Ectodermal cell (in vitro differentiated cells): ENCODE measurements around the gene CNKSR1.

Experiments
- H3K27ac ChIP-seq: 2 replicates; pipeline ENCODE4 v1.7.0; 2013; ENCODE audit warnings: mild to moderate bottlenecking, low read depth, low read length; ENCODE audit not compliant: insufficient read depth, poor library complexity, severe bottlenecking
- H3K27me3 ChIP-seq: 2 replicates; pipeline ENCODE4 v1.7.0; 2013; ENCODE audit warnings: mild to moderate bottlenecking, low read length; ENCODE audit not compliant: insufficient read depth, control insufficient read depth, poor library complexity, severe bottlenecking
- H3K36me3 ChIP-seq: one replicate; pipeline ENCODE4 v1.7.0; 2013; ENCODE audit warnings: low read length; ENCODE audit not compliant: control insufficient read depth, insufficient read depth
- H3K4me1 ChIP-seq: one replicate; pipeline ENCODE4 v1.7.0; 2013; ENCODE audit warnings: low read length; ENCODE audit not compliant: control insufficient read depth, insufficient read depth
- H3K4me3 ChIP-seq: 2 replicates; pipeline ENCODE4 v1.7.0; 2013; ENCODE audit warnings: low read depth, low read length, control low read depth; ENCODE audit not compliant: insufficient read depth
- H3K9me3 ChIP-seq: 2 replicates; pipeline ENCODE4 v1.7.0; 2013; ENCODE audit warnings: mild to moderate bottlenecking, low read length, moderate library complexity; ENCODE audit not compliant: control insufficient read depth
- WGBS, 2 experiments: methylation state at CpG; one replicate each; pipeline ENCODE4 v1.1.7; 2013; ENCODE audit warnings: missing lambda C conversion rate in 2 of 2; 5-methylcytosine and 5-hydroxymethylcytosine counted together

The CNKSR1 gene

GRCh38 chr1:26203642-26204318, 26.5 kb downstream of the CNKSR1 start:
- Histone ChIP-seq H3K36me3 (no peaks in the 10 kb centered on the region), H3K27ac (no peak overlapping the region), H3K4me1 (peaks cover 6% of the 10 kb centered on the region), H3K9me3 (no peaks in the 10 kb centered on the region), H3K4me3 (no peak overlapping the region), H3K27me3 (no peaks in the 10 kb centered on the region)
- 79% methylated on average over 9 of the region's 9 CpGs for WGBS, 2 experiments

DNA sequence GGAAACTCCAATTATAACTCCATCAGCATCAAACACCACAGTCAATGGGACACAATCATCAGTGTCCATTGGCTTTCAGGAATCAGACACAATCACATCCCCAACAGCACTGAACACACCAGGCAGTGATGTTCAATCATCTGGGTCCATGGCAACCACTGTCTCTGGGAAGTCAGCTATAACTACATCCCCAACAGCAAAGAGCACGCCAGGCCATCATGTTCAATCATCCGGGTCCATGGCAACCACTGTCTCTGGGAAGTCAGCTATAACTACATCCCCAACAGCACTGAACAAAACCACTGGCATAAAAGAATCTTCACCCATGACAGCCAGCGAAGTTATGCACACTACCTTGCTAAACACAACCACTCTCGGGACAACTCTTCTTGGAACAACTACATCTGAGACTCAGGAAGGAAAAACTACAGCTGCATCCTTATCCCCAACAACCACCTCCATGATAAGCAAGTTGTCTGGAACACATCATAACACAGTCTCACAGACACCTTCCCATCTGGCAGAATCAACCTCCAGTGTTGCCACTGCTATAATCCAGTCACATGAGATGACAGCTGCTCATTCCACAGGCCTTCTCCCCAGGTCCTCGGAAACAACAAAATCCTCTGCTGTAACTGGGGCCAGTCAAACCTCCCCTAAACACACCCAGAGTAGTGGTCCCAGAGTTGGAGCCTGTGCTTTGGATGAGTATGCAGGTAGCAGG, 33.0 kb downstream of the CNKSR1 start:
- Histone ChIP-seq H3K9me3 (no peaks in the 10 kb centered on the region), H3K36me3 (no peaks in the 10 kb centered on the region), H3K27ac (no peak overlapping the region), H3K4me1 (no peaks in the 10 kb centered on the region), H3K27me3 (no peaks in the 10 kb centered on the region), H3K4me3 (no peak overlapping the region)
- WGBS, 2 experiments = 86 to 89% methylated on average over 5 of the region's 5 CpGs

GRCh38 chr1:26212726-26213125, 35.4 kb downstream of the CNKSR1 start:
- Histone ChIP-seq H3K4me1 (no peaks in the 10 kb centered on the region), H3K27me3 (no peaks in the 10 kb centered on the region), H3K36me3 (no peaks in the 10 kb centered on the region), H3K27ac (no peak overlapping the region), H3K4me3 (no peak overlapping the region), H3K9me3 (no peaks in the 10 kb centered on the region)
- 87 to 94% methylated on average over 5 of the region's 5 CpGs for WGBS, 2 experiments

DNA sequence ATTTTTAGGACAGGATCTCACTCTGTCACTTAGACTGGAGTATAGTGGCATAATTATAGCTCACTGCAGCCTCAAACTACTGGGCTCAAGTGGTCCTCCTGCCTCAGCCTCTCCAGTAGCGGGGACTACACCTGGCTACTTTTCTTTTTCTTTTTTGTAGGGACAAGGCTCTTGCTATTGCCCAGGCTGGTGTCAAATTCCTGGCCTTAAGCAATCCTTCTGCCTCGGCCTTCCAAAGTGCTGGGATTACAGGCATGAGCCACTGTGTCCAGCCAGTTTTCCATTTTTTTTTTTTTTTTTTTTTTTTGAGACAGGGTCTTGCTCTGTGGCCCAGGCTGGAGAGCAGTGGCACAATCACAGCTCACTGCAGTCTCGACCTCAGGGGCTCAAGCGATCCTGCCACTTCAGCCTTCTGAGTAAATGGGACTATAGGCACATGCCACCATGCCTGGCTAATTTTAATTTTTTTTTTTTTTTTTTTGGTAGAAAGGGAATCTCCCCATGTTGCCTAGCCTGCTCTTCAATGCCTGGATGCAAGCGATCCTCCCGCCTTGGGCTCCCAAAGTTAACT, 36.1 kb downstream of the CNKSR1 start:
- no peaks in the 10 kb centered on the region for H3K4me1 ChIP-seq
- WGBS, 2 experiments = 84 to 91% methylated on average over 6 of the region's 6 CpGs
- H3K27ac ChIP-seq = no peak overlapping the region
- no peaks in the 10 kb centered on the region for H3K27me3 ChIP-seq
- H3K36me3 ChIP-seq = no peaks in the 10 kb centered on the region
- no peak overlapping the region for H3K4me3 ChIP-seq
- no peaks in the 10 kb centered on the region for H3K9me3 ChIP-seq

- H3K36me3 ChIP-seq = no peaks in the 10 kb centered on the region
- 51 to 65% methylated on average over 3 of the region's 3 CpGs for WGBS, 2 experiments
- no peaks in the 10 kb centered on the region for H3K4me1 ChIP-seq
- no peaks in the 10 kb centered on the region for H3K9me3 ChIP-seq
- no peak overlapping the region for H3K4me3 ChIP-seq
- H3K27ac ChIP-seq = no peak overlapping the region
- H3K27me3 ChIP-seq = no peaks in the 10 kb centered on the region
Observed at GRCh38 chr1:26215246-26215645, 38.0 kb downstream of the CNKSR1 start.

GRCh38 chr1:26218906-26219494, 41.7 kb downstream of the CNKSR1 start:
- no peak overlapping the region for H3K27ac ChIP-seq
- WGBS, 2 experiments = 89 to 92% methylated on average over 11 of the region's 11 CpGs
- no peaks in the 10 kb centered on the region for H3K36me3 ChIP-seq
- no peaks in the 10 kb centered on the region for H3K9me3 ChIP-seq
- no peak overlapping the region for H3K4me3 ChIP-seq
- H3K27me3 ChIP-seq = peaks cover 14% of the 10 kb centered on the region
- no peaks in the 10 kb centered on the region for H3K4me1 ChIP-seq

DNA sequence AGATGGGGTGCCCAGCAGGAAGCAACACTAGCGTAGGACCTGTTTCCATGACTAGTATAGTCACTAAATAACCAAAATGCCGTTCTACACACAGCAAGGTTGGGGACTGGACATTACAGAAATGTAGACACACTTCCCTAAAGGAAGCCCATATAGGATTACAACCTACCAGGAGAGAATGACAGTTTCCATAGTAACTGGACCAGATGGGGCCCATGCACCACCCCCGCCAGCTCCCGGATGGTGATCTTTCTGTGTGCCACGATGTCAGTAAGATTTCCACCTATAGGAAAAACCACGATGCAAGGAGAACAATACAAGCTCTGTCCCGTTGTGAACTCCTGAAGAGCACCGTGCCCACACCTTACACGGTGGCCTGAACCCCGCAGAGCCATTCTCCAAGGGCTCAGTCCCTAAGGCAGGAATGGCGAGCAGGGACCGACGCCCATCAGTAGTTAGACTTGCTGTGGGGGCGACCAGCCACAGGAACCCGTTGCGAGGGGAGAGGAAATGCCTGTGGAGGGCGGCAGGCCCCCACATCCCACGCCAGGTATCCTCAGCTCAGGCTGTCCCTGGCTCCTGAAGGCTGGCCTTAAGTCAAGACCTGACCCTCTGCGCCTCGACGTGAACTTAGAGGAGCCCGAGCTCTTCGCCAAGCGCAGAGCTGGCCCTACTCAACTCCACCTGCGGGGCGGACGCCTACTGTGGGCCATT, 43.1 kb downstream of the CNKSR1 start:
- H3K36me3 ChIP-seq = no peaks in the 10 kb centered on the region
- 76 to 82% methylated on average over 27 of the region's 27 CpGs for WGBS, 2 experiments

GRCh38 chr1:26221094-26221493, 43.8 kb downstream of the CNKSR1 start:
- Histone ChIP-seq H3K27ac (no peak overlapping the region), H3K27me3 (peaks cover 35% of the 10 kb centered on the region), H3K4me1 (no peaks in the 10 kb centered on the region), H3K36me3 (no peaks in the 10 kb centered on the region), H3K9me3 (no peaks in the 10 kb centered on the region), H3K4me3 (no peak overlapping the region)
- 88 to 92% methylated on average over 2 of the region's 2 CpGs for WGBS, 2 experiments

More for the DNA sequence above, 43.1 kb downstream of the CNKSR1 start:
- Histone ChIP-seq H3K27ac (no peak overlapping the region), H3K27me3 (peaks cover 27% of the 10 kb centered on the region), H3K9me3 (no peaks in the 10 kb centered on the region), H3K4me3 (no peak overlapping the region), H3K4me1 (no peaks in the 10 kb centered on the region)

DNA sequence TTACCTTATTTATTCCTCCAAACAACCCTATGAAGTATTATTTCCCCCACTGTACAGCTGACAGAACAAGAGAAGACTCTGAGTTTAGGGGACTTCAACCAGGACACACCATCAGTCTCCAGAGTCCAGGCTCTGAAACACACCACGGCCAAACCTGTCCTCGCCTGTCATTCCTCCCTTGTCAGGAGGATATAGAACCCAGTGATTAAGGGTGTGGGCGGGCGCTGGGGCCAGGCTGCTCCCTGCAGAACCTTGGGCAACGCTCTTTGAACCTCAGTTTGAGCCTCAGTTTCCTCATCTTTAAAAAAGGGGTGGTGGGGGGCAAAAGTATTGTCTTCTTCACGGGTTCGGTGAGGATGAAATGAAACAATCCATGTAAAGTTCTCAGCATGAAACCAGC, 47.3 kb downstream of the CNKSR1 start:
- WGBS, 2 experiments = 86 to 88% methylated on average over 7 of the region's 7 CpGs
- Histone ChIP-seq H3K27ac (no peak overlapping the region), H3K36me3 (no peaks in the 10 kb centered on the region), H3K27me3 (peaks cover 50% of the 10 kb centered on the region), H3K4me1 (no peaks in the 10 kb centered on the region), H3K4me3 (no peak overlapping the region), H3K9me3 (no peaks in the 10 kb centered on the region)
